ENCODE data around the gene VTCN1.

VTCN1 gene

GRCh38 chr1:117147856-117148588 lies 62.7 kb downstream of the VTCN1 start (continued):
- TF ChIP-seq ZNF148 (tag by site-specific recombination; IDR thresholded peaks at IDR 0.05; ENCODE audit: borderline replicate concordance) (no peak), KLF7 (tag by site-specific recombination; IDR thresholded peaks at IDR 0.05; ENCODE audit: borderline replicate concordance) (peak; percentile 27; the same call in 1 of the 2 replicates), GLIS1 (tag by site-specific recombination; IDR thresholded peaks at IDR 0.05) (0 out of 2 replicates have a peak, but pooled peaks have one; percentile 19), ZNF670 (tag by site-specific recombination; IDR thresholded peaks at IDR 0.05; ENCODE audit: low read depth) (no peak), ZNF843 (tag by site-specific recombination; IDR thresholded peaks at IDR 0.05) (peak; percentile 96), KLF16 (tag by site-specific recombination; IDR thresholded peaks at IDR 0.05) (no peak; the same call in none of the 2 replicates), KLF17 (tag by site-specific recombination; IDR thresholded peaks at IDR 0.05) (no peak), ZNF501 (tag by site-specific recombination; IDR thresholded peaks at IDR 0.05) (no peak), ATF2 (tag by site-specific recombination; IDR thresholded peaks at IDR 0.05; ENCODE audit: low read depth) (peak; percentile 80), ZNF341 (tag by site-specific recombination; IDR thresholded peaks at IDR 0.05; ENCODE audit: low read depth) (no peak), ZBTB21 (tag by site-specific recombination; IDR thresholded peaks at IDR 0.05) (peak; percentile 78), ZSCAN4 (tag by site-specific recombination; IDR thresholded peaks at IDR 0.05) (no peak), ZSCAN18 (tag by site-specific recombination; IDR thresholded peaks at IDR 0.05) (no peak), PRDM6 (tag by site-specific recombination; IDR thresholded peaks at IDR 0.05) (peak; percentile 97), ZNF266 (tag by site-specific recombination; IDR thresholded peaks at IDR 0.05; ENCODE audit: low read depth) (no peak), KLF10 (tag by site-specific recombination; IDR thresholded peaks at IDR 0.05) (peak; percentile 62; the same call in 1 of the 2 replicates), ZBTB11 (tag by site-specific recombination; conservative IDR thresholded peaks at IDR 0.05; ENCODE audit: low read depth) (no peak), ZNF175 (tag by site-specific recombination; IDR thresholded peaks at IDR 0.05) (no peak), ZXDB (tag by site-specific recombination; IDR thresholded peaks at IDR 0.05) (peak; percentile 75), SP2 (tag by site-specific recombination; IDR thresholded peaks at IDR 0.05) (0 out of 2 replicates have a peak, but pooled peaks have one; percentile 0), ZBTB8A (tag by site-specific recombination; IDR thresholded peaks at IDR 0.05) (peak; percentile 52; the same call in 1 of the 2 replicates), ZNF777 (tag by site-specific recombination; IDR thresholded peaks at IDR 0.05; ENCODE audit: borderline replicate concordance) (no peak), MZF1 (tag by site-specific recombination; IDR thresholded peaks at IDR 0.05; ENCODE audit: borderline replicate concordance) (peak; percentile 13; the same call in 1 of the 2 replicates), ZNF549 (tag by site-specific recombination; IDR thresholded peaks at IDR 0.05) (no peak)
